Activated CD4-positive, CD25-positive, alpha-beta regulatory T cell treated with anti-CD3 and anti-CD28 coated beads, Interleukin-2, amount 50 U/mL, for 24 hours (primary cell): ENCODE measurements around the gene EDAR.

ENCODE experiments used
- ATAC-seq, 2 donors: fragments of 150-1000 bp; cut with Tn5 transposase; one replicate each; pipeline ENCODE4 v1.10.0; 2021; ENCODE audit warnings: mild to moderate bottlenecking in 1 of 2, moderate library complexity in 1 of 2

Gene EDAR

GRCh38 chr2:108965540-108966289, 23.3 kb downstream of the EDAR start:
- ATAC-seq, result peak; percentile 56 to 63

- no peak for ATAC-seq
These were observed 26.0 kb downstream of the EDAR start for GRCh38 chr2:108963057-108963456.

- ATAC-seq, result no peak
These were observed 27.2 kb downstream of the EDAR start for GRCh38 chr2:108961796-108962195.

- ATAC-seq, result no peak
These were observed 29.0 kb downstream of the EDAR start for GRCh38 chr2:108960006-108960405.

GRCh38 chr2:108959401-108959800, 29.6 kb downstream of the EDAR start:
- ATAC-seq, result no peak

- no peak for ATAC-seq
These were observed 30.2 kb downstream of the EDAR start for GRCh38 chr2:108958632-108959341.

- ATAC-seq, result no peak
These were observed 31.0 kb downstream of the EDAR start for GRCh38 chr2:108958002-108958401.

GRCh38 chr2:108956375-108956774, 32.6 kb downstream of the EDAR start:
- no peak for ATAC-seq

GRCh38 chr2:108950369-108951135, 38.5 kb downstream of the EDAR start:
- no peak for ATAC-seq

GRCh38 chr2:108949316-108950239, 39.4 kb downstream of the EDAR start:
- no peak for ATAC-seq

- ATAC-seq, result no peak
These were observed 41.6 kb downstream of the EDAR start for GRCh38 chr2:108947271-108947907.

GRCh38 chr2:108946442-108946841, 42.6 kb downstream of the EDAR start:
- no peak for ATAC-seq

- ATAC-seq, result no peak
These were observed 43.1 kb downstream of the EDAR start for GRCh38 chr2:108945969-108946368.

- ATAC-seq, result no peak
These were observed 44.3 kb downstream of the EDAR start for GRCh38 chr2:108944601-108945331.

- no peak for ATAC-seq
These were observed 45.3 kb downstream of the EDAR start for GRCh38 chr2:108943751-108944150.

- ATAC-seq, result no peak
These were observed 46.1 kb downstream of the EDAR start for GRCh38 chr2:108942888-108943287.

GRCh38 chr2:108942231-108942825, 46.7 kb downstream of the EDAR start:
- ATAC-seq, result no peak

GRCh38 chr2:108941767-108942166, 47.3 kb downstream of the EDAR start:
- ATAC-seq, result no peak

- no peak for ATAC-seq
These were observed 47.8 kb downstream of the EDAR start for GRCh38 chr2:108941161-108941665.

GRCh38 chr2:108940156-108940555, 48.9 kb downstream of the EDAR start:
- ATAC-seq, result no peak
